GM12873 (cell line): ENCODE measurements around the gene BCAS3.
A peak's percentile ranks its signal among the peaks of the same experiment; 100 is the strongest.

Experiments used
- CTCF ChIP-seq: IDR thresholded peaks from 2 replicates; pipeline ENCODE4 v1.5.1; 2012; ENCODE audit warnings: low read depth, mild to moderate bottlenecking, moderate library complexity, low read length, control low read depth; ENCODE audit not compliant: insufficient read depth; ENCODE audit errors: missing control alignments

The BCAS3 gene

DNA sequence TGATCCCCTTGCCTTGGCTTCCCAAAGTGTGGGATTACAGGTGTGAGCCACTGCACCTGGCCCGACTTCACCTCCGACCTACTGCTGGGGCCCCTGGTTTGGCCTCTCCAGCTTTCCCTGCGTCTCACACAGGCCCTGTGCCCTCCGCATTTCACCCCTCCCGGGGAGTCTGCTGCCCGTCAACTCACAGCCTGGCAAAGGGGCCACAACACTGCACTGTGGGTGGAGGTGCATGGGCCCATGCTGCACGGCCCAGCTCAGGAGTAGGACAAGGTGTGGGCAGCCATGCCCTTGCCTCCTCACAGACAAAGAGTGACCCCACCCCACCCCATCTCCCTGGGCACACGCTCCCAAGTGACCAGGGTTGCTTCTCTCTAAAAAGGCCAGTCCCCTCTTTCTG, 709.4 kb downstream of the BCAS3 start:
- TF ChIP-seq CTCF: no peak

DNA sequence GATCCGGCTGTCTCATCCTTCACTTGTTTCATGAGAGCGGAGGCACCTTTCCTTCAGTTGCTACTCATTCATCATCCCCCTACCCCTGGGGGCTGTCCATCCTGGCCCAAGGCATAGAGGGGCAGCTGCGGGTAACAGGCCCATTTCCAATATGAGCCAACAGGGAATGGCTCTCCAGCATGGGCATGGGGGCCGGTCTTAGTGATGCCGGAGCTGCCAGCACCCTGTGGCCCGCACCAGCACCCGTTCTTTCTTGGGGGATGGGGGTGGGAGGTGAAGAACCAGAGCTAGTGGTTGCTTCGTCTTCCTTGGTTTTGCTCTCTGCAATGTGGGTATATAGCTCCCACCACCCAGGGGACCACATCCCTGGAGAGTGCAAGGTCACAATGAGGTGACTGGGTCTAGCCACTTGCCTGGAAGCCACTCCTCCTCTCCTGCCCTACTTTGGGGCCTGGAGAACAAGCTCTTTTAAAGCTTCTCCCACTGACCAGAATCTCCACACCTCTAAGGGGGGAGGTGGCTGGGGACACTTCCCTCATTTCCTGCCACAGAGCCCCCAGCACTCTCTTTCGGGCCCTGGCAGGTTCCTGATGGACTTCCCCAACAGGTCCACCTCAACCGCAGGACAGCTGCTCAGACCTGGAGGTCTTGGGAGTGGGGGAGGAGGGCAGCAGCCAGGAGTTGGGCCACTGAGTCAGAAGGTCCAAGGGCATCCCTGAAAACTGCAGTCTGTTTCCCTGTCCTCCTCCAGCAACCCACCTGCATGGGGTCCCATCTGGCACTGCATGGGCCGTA, 710.1 kb downstream of the BCAS3 start:
- no peak for TF ChIP-seq CTCF

GRCh38 chr17:61388561-61389356, 711.1 kb downstream of the BCAS3 start:
- TF ChIP-seq CTCF: no peak

GRCh38 chr17:61389670-61390478, 712.2 kb downstream of the BCAS3 start:
- peak; percentile 75 for TF ChIP-seq CTCF

- no peak for TF ChIP-seq CTCF
Measured at GRCh38 chr17:61390479-61390791, 712.8 kb downstream of the BCAS3 start.

DNA sequence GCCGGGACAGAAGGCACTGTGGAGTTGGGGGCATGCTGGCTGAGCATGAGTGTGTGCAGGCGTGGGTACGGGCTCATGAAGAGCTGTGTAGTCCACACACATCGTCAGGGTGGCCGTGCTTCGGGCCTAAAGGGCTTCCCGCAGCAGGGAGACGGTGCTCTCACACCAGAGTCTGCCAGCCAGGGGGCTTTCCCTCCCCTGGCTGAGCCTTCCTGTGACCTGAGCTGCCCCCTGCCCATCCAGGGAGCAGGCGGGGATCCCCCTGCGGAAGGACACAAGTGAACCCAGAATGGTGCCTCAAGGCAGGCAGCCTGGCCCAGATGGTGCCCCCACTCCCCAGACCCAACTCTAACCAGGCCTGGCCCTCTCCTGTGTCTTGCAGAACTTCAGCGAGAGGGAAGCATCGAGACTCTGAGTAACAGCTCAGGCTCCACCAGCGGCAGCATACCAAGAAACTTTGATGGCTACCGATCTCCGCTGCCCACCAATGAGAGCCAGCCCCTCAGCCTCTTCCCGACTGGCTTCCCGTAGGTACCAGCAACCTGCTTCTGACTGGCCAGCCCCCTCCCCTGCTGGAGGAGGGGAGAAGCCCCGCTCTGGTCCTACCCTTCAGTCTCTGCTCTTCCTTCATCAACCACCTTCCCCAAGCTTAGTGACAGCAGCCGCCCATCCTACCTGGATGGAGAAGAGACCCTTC, 714.1 kb downstream of the BCAS3 start:
- TF ChIP-seq CTCF: no peak
